ENCODE measurements around the gene IL34.

DNA sequence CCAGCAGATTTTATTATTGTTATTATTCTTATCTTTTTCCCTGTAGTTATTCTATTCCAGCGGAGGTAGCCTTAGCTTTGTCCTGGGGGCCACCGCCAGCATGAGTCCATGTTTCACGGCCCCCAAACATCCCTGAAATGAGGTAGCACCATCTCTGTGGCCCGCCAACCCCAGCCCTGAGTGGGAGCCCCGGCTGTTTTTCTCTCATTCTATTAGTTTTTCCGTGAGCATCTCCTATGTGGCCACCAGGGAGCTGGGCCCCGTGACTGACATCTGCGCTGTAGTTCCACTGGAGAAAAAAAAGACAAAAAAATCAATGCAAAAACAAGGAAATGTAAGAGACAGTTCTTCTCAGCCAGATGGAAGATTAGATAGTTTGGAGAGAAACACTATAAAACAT is 43.5 kb upstream of the IL34 start:
- TF ChIP-seq POLR2AphosphoS5 (IDR thresholded peaks at IDR 0.05; ENCODE audit: low read depth, low read length), result no peak
- no peak for TF ChIP-seq POLR2A (IDR thresholded peaks at IDR 0.05; ENCODE audit: low read depth, low read length)
- TF ChIP-seq TAF1 (IDR thresholded peaks at IDR 0.05; ENCODE audit: borderline replicate concordance, low read depth, low read length), result no peak
